ENCODE data around the gene TBCK.
"Not testable (repeated sequence)": the region's sequence is repeated elsewhere in the genome, so short reads cannot be mapped to it uniquely, and the experiment has no call there.

The TBCK gene

GRCh38 chr4:106315968-106316772, at the start of gene TBCK, which contains the start of gene AIMP1:
TBCK (minus strand) TSS chr4:106316209; CDS start chr4:106308960, 7,249 bp downstream.
AIMP1 (plus strand) TSS chr4:106316550; CDS start chr4:106325010, 8,460 bp downstream.
- peak; percentile 66 for DNase-seq

GRCh38 chr4:106365613-106366012, 49.6 kb upstream of the TBCK start:
- no peak for DNase-seq

GRCh38 chr4:106364282-106364681, 48.3 kb upstream of the TBCK start:
- DNase-seq, result no peak

GRCh38 chr4:106362086-106362825, 46.2 kb upstream of the TBCK start:
- no peak for DNase-seq

GRCh38 chr4:106358899-106359298, 42.9 kb upstream of the TBCK start:
- DNase-seq, result no peak

- no peak for DNase-seq
Observed at GRCh38 chr4:106355193-106355592, 39.2 kb upstream of the TBCK start.

- no peak for DNase-seq
Observed at GRCh38 chr4:106353786-106354185, 37.8 kb upstream of the TBCK start.

GRCh38 chr4:106351016-106351415, 35.0 kb upstream of the TBCK start:
- DNase-seq, result no peak

- no peak for DNase-seq
Observed at GRCh38 chr4:106347167-106347566, 31.2 kb upstream of the TBCK start.

- DNase-seq, result no peak
Observed at GRCh38 chr4:106344647-106344970, 28.6 kb upstream of the TBCK start.

GRCh38 chr4:106343865-106344646, 28.0 kb upstream of the TBCK start:
- no peak for DNase-seq

GRCh38 chr4:106340774-106341173, 24.8 kb upstream of the TBCK start:
- DNase-seq, result no peak

GRCh38 chr4:106339431-106339830, 23.4 kb upstream of the TBCK start:
- no peak for DNase-seq

GRCh38 chr4:106338671-106339070, 22.7 kb upstream of the TBCK start:
- no peak for DNase-seq

- no peak for DNase-seq
Observed at GRCh38 chr4:106337916-106338315, 21.9 kb upstream of the TBCK start.

- no peak for DNase-seq
Observed at GRCh38 chr4:106336618-106337017, 20.6 kb upstream of the TBCK start.

- no peak for DNase-seq
Observed at GRCh38 chr4:106334741-106335470, 18.9 kb upstream of the TBCK start.

- no peak for DNase-seq
Observed at GRCh38 chr4:106333186-106333585, 17.2 kb upstream of the TBCK start.

GRCh38 chr4:106329041-106329618, 13.1 kb upstream of the TBCK start:
- DNase-seq, result no peak

- DNase-seq, result no peak
Observed at GRCh38 chr4:106325800-106326199, 9.8 kb upstream of the TBCK start.

GRCh38 chr4:106323119-106323518, 7.1 kb upstream of the TBCK start:
- no peak for DNase-seq

- DNase-seq, result not testable (repeated sequence)
Observed at GRCh38 chr4:106321814-106322213, 5.8 kb upstream of the TBCK start.

Data from NK-92 treated with Interleukin-12 subunit alpha and Interleukin-12 subunit beta, amount 100 ng/mL, for 24 hours (cell line).